Measurements from ENCODE around the gene TGFB3. TPM values are rescaled to one million over a fixed set of nuclear protein-coding genes. Genes with fewer than 3 reads are reported as not detected.

The TGFB3 gene
- total and polyA plus RNA-seq, 2 of the 13 experiments (the other 11 are each of a cell fraction or from before 2014, with no cell fraction given) = 1.4 to 2.5 TPM

DNA sequence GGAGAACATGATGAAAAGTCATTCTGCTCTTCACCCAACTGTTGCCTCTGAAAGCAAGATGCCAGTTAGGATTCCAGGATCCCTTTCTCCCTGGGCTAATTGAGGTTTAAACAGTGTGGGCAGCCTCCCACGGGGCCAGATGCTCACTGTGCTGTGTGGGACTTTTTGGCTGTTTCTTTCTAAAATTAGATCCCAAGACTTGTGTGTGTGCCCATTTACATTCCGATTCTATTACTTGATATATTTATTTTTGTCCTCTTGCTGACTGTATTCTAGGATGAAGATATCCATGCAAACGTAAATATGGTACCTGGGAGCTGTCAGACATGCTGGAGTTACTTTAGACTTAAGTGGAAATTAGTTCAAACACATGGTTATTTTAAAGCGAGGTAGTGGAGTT is 10.0 kb upstream of the TGFB3 start:
- in situ Hi-C loops (cut with HindIII; ENCODE audit: extremely low pct_ligation_motif_present, low pct_unique_long_range_greater_than_20kb) = no loop called here
- no peaks in the 10 kb centered on the region for H3K27me3 ChIP-seq (ENCODE audit: control insufficient read depth in 1 of 2, insufficient read depth in 2 of 2, low read length in 2 of 2)
- no peaks in the 10 kb centered on the region for H3K9me3 ChIP-seq (ENCODE audit: low read length)
- WGBS (ENCODE audit: low lambda C conversion rate) = 28% methylated on average over 4 of the region's 4 CpGs
- no peak overlapping the region for H3K27ac ChIP-seq (ENCODE audit: extremely low read length, insufficient read depth, low read length)
- no peaks in the 10 kb centered on the region for H3K36me3 ChIP-seq (replicated peaks in 1 of 2; ENCODE audit: control insufficient read depth in 1 of 2, insufficient read depth in 2 of 2, low read length in 2 of 2)
- H4K20me1 ChIP-seq (ENCODE audit: insufficient read depth, low read length) = no peaks in the 10 kb centered on the region
- no TSS peak for BruUV-seq (replicated peaks)
- H3K9ac ChIP-seq (ENCODE audit: insufficient read depth, low read depth, low read length) = no peak overlapping the region
- intact Hi-C loops (cut with micrococcal nuclease; ENCODE audit: unreplicated experiment) = no loop called here
- peaks cover 29% of the 10 kb centered on the region for H3K4me1 ChIP-seq (ENCODE audit: insufficient read depth, low read length)
- FAIRE-seq (no peak), DNase-seq (ENCODE audit: low spot score) (no peak), ATAC-seq (no peak)
- TF ChIP-seq ZNF629 (CRISPR knock-in tag; conservative IDR thresholded peaks at IDR 0.05) = no peak
- no peak for TF ChIP-seq ELF4 (CRISPR knock-in tag; IDR thresholded peaks at IDR 0.05; ENCODE audit: borderline replicate concordance)
- no peak for TF ChIP-seq ZBTB21 (CRISPR knock-in tag; IDR thresholded peaks at IDR 0.05)
- no peak for TF ChIP-seq RBAK (CRISPR knock-in tag; IDR thresholded peaks at IDR 0.05)
- TF ChIP-seq, protein P1, sequence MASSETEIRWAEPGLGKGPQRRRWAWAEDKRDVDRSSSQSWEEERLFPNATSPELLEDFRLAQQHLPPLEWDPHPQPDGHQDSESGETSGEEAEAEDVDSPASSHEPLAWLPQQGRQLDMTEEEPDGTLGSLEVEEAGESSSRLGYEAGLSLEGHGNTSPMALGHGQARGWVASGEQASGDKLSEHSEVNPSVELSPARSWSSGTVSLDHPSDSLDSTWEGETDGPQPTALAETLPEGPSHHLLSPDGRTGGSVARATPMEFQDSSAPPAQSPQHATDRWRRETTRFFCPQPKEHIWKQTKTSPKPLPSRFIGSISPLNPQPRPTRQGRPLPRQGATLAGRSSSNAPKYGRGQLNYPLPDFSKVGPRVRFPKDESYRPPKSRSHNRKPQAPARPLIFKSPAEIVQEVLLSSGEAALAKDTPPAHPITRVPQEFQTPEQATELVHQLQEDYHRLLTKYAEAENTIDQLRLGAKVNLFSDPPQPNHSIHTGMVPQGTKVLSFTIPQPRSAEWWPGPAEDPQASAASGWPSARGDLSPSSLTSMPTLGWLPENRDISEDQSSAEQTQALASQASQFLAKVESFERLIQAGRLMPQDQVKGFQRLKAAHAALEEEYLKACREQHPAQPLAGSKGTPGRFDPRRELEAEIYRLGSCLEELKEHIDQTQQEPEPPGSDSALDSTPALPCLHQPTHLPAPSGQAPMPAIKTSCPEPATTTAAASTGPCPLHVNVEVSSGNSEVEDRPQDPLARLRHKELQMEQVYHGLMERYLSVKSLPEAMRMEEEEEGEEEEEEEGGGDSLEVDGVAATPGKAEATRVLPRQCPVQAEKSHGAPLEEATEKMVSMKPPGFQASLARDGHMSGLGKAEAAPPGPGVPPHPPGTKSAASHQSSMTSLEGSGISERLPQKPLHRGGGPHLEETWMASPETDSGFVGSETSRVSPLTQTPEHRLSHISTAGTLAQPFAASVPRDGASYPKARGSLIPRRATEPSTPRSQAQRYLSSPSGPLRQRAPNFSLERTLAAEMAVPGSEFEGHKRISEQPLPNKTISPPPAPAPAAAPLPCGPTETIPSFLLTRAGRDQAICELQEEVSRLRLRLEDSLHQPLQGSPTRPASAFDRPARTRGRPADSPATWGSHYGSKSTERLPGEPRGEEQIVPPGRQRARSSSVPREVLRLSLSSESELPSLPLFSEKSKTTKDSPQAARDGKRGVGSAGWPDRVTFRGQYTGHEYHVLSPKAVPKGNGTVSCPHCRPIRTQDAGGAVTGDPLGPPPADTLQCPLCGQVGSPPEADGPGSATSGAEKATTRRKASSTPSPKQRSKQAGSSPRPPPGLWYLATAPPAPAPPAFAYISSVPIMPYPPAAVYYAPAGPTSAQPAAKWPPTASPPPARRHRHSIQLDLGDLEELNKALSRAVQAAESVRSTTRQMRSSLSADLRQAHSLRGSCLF (CRISPR knock-in tag; IDR thresholded peaks at IDR 0.05; ENCODE audit: borderline replicate concordance) = no peak
- no peak for TF ChIP-seq NCOA5 (CRISPR knock-in tag; IDR thresholded peaks at IDR 0.05)
- TF ChIP-seq CHD2 (IDR thresholded peaks at IDR 0.05; ENCODE audit: low read depth, low read length) = no peak
- no peak for TF ChIP-seq SSRP1 (CRISPR knock-in tag; IDR thresholded peaks at IDR 0.05)
- TF ChIP-seq ZNF44 (CRISPR knock-in tag; IDR thresholded peaks at IDR 0.05) = no peak
- TF ChIP-seq ZNF274 (CRISPR knock-in tag; IDR thresholded peaks at IDR 0.05) = no peak
- TF ChIP-seq, protein P2, sequence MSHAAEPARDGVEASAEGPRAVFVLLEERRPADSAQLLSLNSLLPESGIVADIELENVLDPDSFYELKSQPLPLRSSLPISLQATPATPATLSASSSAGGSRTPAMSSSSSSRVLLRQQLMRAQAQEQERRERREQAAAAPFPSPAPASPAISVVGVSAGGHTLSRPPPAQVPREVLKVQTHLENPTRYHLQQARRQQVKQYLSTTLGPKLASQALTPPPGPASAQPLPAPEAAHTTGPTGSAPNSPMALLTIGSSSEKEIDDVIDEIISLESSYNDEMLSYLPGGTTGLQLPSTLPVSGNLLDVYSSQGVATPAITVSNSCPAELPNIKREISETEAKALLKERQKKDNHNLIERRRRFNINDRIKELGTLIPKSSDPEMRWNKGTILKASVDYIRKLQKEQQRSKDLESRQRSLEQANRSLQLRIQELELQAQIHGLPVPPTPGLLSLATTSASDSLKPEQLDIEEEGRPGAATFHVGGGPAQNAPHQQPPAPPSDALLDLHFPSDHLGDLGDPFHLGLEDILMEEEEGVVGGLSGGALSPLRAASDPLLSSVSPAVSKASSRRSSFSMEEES (CRISPR knock-in tag; IDR thresholded peaks at IDR 0.05) = no peak
- TF ChIP-seq, protein P3, sequence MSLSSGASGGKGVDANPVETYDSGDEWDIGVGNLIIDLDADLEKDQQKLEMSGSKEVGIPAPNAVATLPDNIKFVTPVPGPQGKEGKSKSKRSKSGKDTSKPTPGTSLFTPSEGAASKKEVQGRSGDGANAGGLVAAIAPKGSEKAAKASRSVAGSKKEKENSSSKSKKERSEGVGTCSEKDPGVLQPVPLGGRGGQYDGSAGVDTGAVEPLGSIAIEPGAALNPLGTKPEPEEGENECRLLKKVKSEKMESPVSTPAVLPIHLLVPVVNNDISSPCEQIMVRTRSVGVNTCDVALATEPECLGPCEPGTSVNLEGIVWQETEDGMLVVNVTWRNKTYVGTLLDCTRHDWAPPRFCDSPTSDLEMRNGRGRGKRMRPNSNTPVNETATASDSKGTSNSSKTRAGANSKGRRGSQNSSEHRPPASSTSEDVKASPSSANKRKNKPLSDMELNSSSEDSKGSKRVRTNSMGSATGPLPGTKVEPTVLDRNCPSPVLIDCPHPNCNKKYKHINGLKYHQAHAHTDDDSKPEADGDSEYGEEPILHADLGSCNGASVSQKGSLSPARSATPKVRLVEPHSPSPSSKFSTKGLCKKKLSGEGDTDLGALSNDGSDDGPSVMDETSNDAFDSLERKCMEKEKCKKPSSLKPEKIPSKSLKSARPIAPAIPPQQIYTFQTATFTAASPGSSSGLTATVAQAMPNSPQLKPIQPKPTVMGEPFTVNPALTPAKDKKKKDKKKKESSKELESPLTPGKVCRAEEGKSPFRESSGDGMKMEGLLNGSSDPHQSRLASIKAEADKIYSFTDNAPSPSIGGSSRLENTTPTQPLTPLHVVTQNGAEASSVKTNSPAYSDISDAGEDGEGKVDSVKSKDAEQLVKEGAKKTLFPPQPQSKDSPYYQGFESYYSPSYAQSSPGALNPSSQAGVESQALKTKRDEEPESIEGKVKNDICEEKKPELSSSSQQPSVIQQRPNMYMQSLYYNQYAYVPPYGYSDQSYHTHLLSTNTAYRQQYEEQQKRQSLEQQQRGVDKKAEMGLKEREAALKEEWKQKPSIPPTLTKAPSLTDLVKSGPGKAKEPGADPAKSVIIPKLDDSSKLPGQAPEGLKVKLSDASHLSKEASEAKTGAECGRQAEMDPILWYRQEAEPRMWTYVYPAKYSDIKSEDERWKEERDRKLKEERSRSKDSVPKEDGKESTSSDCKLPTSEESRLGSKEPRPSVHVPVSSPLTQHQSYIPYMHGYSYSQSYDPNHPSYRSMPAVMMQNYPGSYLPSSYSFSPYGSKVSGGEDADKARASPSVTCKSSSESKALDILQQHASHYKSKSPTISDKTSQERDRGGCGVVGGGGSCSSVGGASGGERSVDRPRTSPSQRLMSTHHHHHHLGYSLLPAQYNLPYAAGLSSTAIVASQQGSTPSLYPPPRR (CRISPR knock-in tag; IDR thresholded peaks at IDR 0.05; ENCODE audit: borderline replicate concordance) = no peak
- TF ChIP-seq ZNF766 (CRISPR knock-in tag; IDR thresholded peaks at IDR 0.05; ENCODE audit: borderline replicate concordance) = no peak
- TF ChIP-seq ZNF382 (CRISPR knock-in tag; IDR thresholded peaks at IDR 0.05; ENCODE audit: borderline replicate concordance) = no peak
- TF ChIP-seq NAIF1 (CRISPR knock-in tag; IDR thresholded peaks at IDR 0.05; ENCODE audit: borderline replicate concordance) = no peak
- H3K4me2 ChIP-seq (ENCODE audit: low read depth, low read length) = no peak overlapping the region
- no peaks in the 10 kb centered on the region for H3K79me2 ChIP-seq (ENCODE audit: insufficient read depth, low read length)
- H2AFZ ChIP-seq (ENCODE audit: low read length) = no peak overlapping the region
- POLR2A ChIA-PET = no interaction called here
- no peak overlapping the region for H3K4me3 ChIP-seq (replicated peaks in 1 of 3; ENCODE audit: insufficient read depth in 1 of 3, low read depth in 2 of 3, low read length in 3 of 3)
- CTCF ChIA-PET (ENCODE audit: low intra/inter-chr PET ratio, low total read pairs) = no interaction called here
